GM18858 (cell line): Measurements from ENCODE around the gene TOX2.

Experiments
- ATAC-seq: cut with Tn5 transposase; IDR thresholded peaks from one replicate; pipeline ENCODE4 v1.9.1; 2021; ENCODE audit not compliant: unreplicated experiment

TOX2 gene

GRCh38 chr20:43955750-43956191, 41.1 kb downstream of the TOX2 start:
- ATAC-seq = no peak

- no peak for ATAC-seq
These were observed 42.7 kb downstream of the TOX2 start for GRCh38 chr20:43957392-43957791.

- ATAC-seq = no peak
These were observed 44.0 kb downstream of the TOX2 start for GRCh38 chr20:43958626-43959025.

- ATAC-seq = no peak
These were observed 44.6 kb downstream of the TOX2 start for GRCh38 chr20:43959079-43959919.

GRCh38 chr20:43959920-43960227, 45.2 kb downstream of the TOX2 start:
- no peak for ATAC-seq

- no peak for ATAC-seq
These were observed 45.6 kb downstream of the TOX2 start for GRCh38 chr20:43960231-43960630.

GRCh38 chr20:43961116-43961515, 46.5 kb downstream of the TOX2 start:
- ATAC-seq = no peak

- no peak for ATAC-seq
These were observed 47.2 kb downstream of the TOX2 start for GRCh38 chr20:43961541-43962471.

GRCh38 chr20:43962530-43962929, 47.9 kb downstream of the TOX2 start:
- ATAC-seq = no peak

GRCh38 chr20:43963233-43963632, 48.6 kb downstream of the TOX2 start:
- ATAC-seq = no peak

GRCh38 chr20:43963872-43964791, 49.5 kb downstream of the TOX2 start:
- ATAC-seq = no peak

- ATAC-seq = no peak
These were observed 53.8 kb downstream of the TOX2 start for GRCh38 chr20:43968341-43969000.

GRCh38 chr20:43969028-43969447, 54.4 kb downstream of the TOX2 start:
- no peak for ATAC-seq

GRCh38 chr20:43969501-43970182, 55.0 kb downstream of the TOX2 start:
- no peak for ATAC-seq

- ATAC-seq = no peak
These were observed 56.6 kb downstream of the TOX2 start for GRCh38 chr20:43971267-43971666.

- ATAC-seq = no peak
These were observed 57.4 kb downstream of the TOX2 start for GRCh38 chr20:43972051-43972450.

- no peak for ATAC-seq
These were observed 58.0 kb downstream of the TOX2 start for GRCh38 chr20:43972692-43973091.

GRCh38 chr20:43973231-43973630, 58.6 kb downstream of the TOX2 start:
- ATAC-seq = no peak

GRCh38 chr20:43973671-43974450, 59.2 kb downstream of the TOX2 start:
- no peak for ATAC-seq
